ENCODE measurements around the gene DPYD. TPM values are rescaled to one million over a fixed set of nuclear protein-coding genes. Genes with fewer than 3 reads are reported as not detected.

The DPYD gene
- total and polyA plus RNA-seq, 9 donors = 17.2 to 45.9 (median 38.7) TPM

DNA sequence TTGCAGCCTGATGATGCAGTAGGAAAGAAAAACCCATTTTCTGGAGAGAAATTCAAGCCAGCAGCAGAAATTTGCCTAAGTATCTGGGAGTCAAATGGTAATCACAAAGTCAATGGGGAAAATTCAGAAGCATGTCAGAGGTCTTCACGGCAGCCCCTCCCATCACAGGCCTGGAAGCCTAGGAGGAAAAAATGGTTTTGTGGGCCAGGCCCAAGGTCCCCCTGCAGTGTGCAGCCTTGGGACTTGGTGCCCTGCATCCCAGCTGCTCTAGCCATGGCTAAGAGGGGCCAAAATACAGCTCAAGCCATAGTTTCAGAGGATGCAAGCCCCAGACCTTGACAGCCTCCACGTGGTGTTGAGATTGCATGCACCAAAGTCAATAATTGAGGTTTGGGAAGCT lies 864.4 kb downstream of the DPYD start:
- Histone ChIP-seq H3K4me1 (ENCODE audit: insufficient read depth) (no peaks in the 10 kb centered on the region), H3K27ac (no peak overlapping the region), H3K27me3 (no peaks in the 10 kb centered on the region), H3K36me3 (no peaks in the 10 kb centered on the region), H3K9me3 (peaks cover 0 to 8% of the 10 kb centered on the region in 2 donors), H3K4me3 (no peak overlapping the region)
- 80 to 89% (median 81%) methylated on average over 2 of the region's 2 CpGs for WGBS, 3 donors
- no peak for DNase-seq
- TF ChIP-seq, protein P1, sequence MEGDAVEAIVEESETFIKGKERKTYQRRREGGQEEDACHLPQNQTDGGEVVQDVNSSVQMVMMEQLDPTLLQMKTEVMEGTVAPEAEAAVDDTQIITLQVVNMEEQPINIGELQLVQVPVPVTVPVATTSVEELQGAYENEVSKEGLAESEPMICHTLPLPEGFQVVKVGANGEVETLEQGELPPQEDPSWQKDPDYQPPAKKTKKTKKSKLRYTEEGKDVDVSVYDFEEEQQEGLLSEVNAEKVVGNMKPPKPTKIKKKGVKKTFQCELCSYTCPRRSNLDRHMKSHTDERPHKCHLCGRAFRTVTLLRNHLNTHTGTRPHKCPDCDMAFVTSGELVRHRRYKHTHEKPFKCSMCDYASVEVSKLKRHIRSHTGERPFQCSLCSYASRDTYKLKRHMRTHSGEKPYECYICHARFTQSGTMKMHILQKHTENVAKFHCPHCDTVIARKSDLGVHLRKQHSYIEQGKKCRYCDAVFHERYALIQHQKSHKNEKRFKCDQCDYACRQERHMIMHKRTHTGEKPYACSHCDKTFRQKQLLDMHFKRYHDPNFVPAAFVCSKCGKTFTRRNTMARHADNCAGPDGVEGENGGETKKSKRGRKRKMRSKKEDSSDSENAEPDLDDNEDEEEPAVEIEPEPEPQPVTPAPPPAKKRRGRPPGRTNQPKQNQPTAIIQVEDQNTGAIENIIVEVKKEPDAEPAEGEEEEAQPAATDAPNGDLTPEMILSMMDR (IDR thresholded peaks at IDR 0.05) = no peak
- TF ChIP-seq POLR2A (IDR thresholded peaks at IDR 0.05) (no peak), EP300 (IDR thresholded peaks at IDR 0.05) (no peak)
- intact Hi-C loops (cut with DNase I) = loop anchor here in 1 of 4 donors (10.0 kb wide), 1 partner anchor 1192 kb away; no protein-coding TSS in a partner anchor

DNA sequence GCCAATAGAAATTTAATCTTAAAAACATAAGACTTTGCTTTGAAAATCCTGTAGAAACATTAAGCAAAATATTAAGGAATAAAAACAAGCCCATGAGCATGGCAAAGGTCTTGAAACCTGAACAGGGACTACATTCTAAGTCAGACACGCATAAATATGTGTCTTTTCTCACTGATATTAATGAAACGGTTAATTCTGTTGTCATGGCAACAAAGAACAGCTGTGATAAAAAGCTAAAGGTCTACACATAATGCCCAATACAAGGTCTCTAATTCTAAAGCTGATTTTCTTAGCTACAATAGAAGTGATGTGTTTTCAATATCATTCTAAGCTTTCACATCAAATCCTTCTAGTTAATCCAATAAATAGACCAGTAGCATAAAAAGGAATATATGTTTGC lies 867.6 kb downstream of the DPYD start:
- intact Hi-C loops (cut with DNase I) = loop anchor here in 1 of 4 donors (10.0 kb wide), 1 partner anchor 1188 kb away; no protein-coding TSS in a partner anchor
- H3K9me3 ChIP-seq = peaks cover 0 to 7% of the 10 kb centered on the region in 2 donors
- no peak for TF ChIP-seq POLR2A (IDR thresholded peaks at IDR 0.05)
- no peak for TF ChIP-seq EP300 (IDR thresholded peaks at IDR 0.05)
- TF ChIP-seq, protein P1 (IDR thresholded peaks at IDR 0.05) = no peak
- DNase-seq = no peak
- H3K27me3 ChIP-seq = no peaks in the 10 kb centered on the region
- H3K36me3 ChIP-seq = no peaks in the 10 kb centered on the region
- H3K4me3 ChIP-seq = no peak overlapping the region
- H3K27ac ChIP-seq = no peak overlapping the region
- WGBS, 3 donors = 67 to 82% (median 70%) methylated on average over 2 of the region's 2 CpGs
- H3K4me1 ChIP-seq (ENCODE audit: insufficient read depth) = no peaks in the 10 kb centered on the region

DNA sequence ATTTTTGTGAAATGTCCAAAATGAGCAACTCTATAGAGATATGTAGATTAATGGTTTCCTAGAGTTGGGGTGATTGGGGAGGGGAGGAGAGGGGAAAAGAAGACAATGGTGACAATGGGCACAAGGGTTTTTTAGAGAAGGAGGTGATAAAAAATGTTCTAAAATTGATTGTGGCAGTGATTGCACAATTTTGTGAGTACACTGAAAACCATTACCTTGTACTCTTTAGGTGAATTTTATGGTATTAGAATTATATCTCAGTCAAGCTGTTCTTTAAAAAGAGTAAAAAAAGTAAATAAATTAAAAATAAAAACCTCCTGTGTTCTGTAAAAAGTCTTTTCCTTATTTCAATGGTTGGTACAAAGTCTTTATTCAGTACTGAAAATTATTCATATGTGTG lies 869.0 kb downstream of the DPYD start:
- Histone ChIP-seq H3K4me1 (ENCODE audit: insufficient read depth) (no peaks in the 10 kb centered on the region), H3K9me3 (peaks cover 0 to 5% of the 10 kb centered on the region in 2 donors), H3K27ac (no peak overlapping the region), H3K27me3 (no peaks in the 10 kb centered on the region), H3K4me3 (no peak overlapping the region), H3K36me3 (no peaks in the 10 kb centered on the region)
- intact Hi-C loops (cut with DNase I) = loop anchor here in 1 of 4 donors (10.0 kb wide), 1 partner anchor 1187 kb away; no protein-coding TSS in a partner anchor
- DNase-seq = no peak
- TF ChIP-seq POLR2A (IDR thresholded peaks at IDR 0.05) (no peak), EP300 (IDR thresholded peaks at IDR 0.05) (no peak)
- TF ChIP-seq, protein P1 (IDR thresholded peaks at IDR 0.05) = no peak

DNA sequence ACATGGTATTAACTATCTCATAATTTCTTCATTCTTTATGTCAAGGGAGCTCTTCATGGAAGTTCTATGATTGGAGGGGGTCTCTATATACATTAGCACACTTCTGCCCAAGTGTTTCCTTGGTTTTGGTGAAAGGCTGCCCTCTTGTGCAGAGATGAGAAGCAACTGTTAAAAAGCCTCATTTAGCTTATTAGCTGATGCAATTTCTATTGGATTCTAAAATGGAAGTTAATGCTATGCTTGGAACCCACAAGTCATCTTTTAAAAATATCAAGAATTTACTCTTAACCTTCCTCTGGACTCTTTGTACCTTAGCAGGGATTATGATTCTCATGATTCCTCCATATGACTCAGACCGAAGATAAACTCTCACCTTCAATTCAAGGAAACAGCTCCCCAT lies 870.3 kb downstream of the DPYD start:
- 96% methylated on average over 1 of the region's 1 CpG for WGBS, 3 donors
- DNase-seq = no peak
- no peaks in the 10 kb centered on the region for H3K27me3 ChIP-seq

More for the DNA sequence above, 870.3 kb downstream of the DPYD start:
- no peak overlapping the region for H3K27ac ChIP-seq
- no peak overlapping the region for H3K4me3 ChIP-seq
- no peak for TF ChIP-seq POLR2A (IDR thresholded peaks at IDR 0.05)
- TF ChIP-seq, protein P1 (IDR thresholded peaks at IDR 0.05) = no peak
- TF ChIP-seq EP300 (IDR thresholded peaks at IDR 0.05) = no peak
- no peaks in the 10 kb centered on the region for H3K4me1 ChIP-seq (ENCODE audit: insufficient read depth)
- no peaks in the 10 kb centered on the region for H3K36me3 ChIP-seq
- intact Hi-C loops (cut with DNase I) = loop anchor here in 1 of 4 donors (10.0 kb wide), 1 partner anchor 1186 kb away; no protein-coding TSS in a partner anchor
- no peaks in the 10 kb centered on the region for H3K9me3 ChIP-seq

Measured in ovary (tissue), 9 donors.